GM23248 (cell line): ENCODE data around the gene UGT1A4.

Experiments used
- EZH2 ChIP-seq: fragments of 200-600 bp; sonication (generic); IDR thresholded peaks from 2 replicates; pipeline ENCODE4 v1.6.1; 2018; ENCODE audit warnings: antibody characterized with exemption, mild to moderate bottlenecking; ENCODE audit not compliant: insufficient read depth, poor library complexity, severe bottlenecking
- EZH2phosphoT487 ChIP-seq: fragments of 200-600 bp; sonication (generic); IDR thresholded peaks from 2 replicates; pipeline ENCODE4 v1.6.1; 2018; ENCODE audit warnings: antibody characterized with exemption, moderate library complexity, mild to moderate bottlenecking, low read depth; ENCODE audit not compliant: insufficient read depth

DNA sequence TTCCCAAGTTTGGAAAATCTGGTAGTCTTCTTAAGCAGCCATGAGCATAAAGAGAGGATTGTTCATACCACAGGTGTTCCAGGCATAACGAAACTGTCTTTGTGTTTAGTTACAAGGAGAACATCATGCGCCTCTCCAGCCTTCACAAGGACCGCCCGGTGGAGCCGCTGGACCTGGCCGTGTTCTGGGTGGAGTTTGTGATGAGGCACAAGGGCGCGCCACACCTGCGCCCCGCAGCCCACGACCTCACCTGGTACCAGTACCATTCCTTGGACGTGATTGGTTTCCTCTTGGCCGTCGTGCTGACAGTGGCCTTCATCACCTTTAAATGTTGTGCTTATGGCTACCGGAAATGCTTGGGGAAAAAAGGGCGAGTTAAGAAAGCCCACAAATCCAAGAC is 53.6 kb downstream of the UGT1A4 start:
- TF ChIP-seq EZH2, result no peak
- TF ChIP-seq EZH2phosphoT487, result no peak
